Right atrium auricular region (tissue), 2 donors: ENCODE results near the gene CIDEA. TPM values are rescaled to one million over a fixed set of nuclear protein-coding genes. Genes with fewer than 3 reads are reported as not detected.

Experiments used
- DNase-seq: peaks from one replicate; pipeline ENCODE4 v3.0.0-alpha.2; 2019; ENCODE audit warnings: low spot score
- H3K27ac ChIP-seq, 2 donors: fragments of 200-600 bp; sonication (generic); 1 replicate in 1 of 2; 2 replicates in 1 of 2; pipeline ENCODE4 v1.5.1; 2016 to 2019
- H3K27me3 ChIP-seq, 2 donors: fragments of 200-600 bp; sonication (generic); one replicate each; pipeline versions ENCODE4 v1.5.1 to v1.6.0; 2017 to 2019
- H3K36me3 ChIP-seq: fragments of 200-600 bp; sonication (generic); one replicate; pipeline ENCODE4 v1.5.1; 2016
- H3K4me1 ChIP-seq, 2 donors: fragments of 200-600 bp; sonication (generic); one replicate each; pipeline versions ENCODE4 v1.5.1 to v1.6.0; 2017 to 2019
- H3K4me3 ChIP-seq, 2 donors: fragments of 200-600 bp; sonication (generic); 1 replicate in 1 of 2; 2 replicates in 1 of 2; pipeline ENCODE4 v1.5.1; 2017 to 2019; ENCODE audit warnings: mild to moderate bottlenecking in 1 of 2, moderate library complexity in 1 of 2
- H3K9me3 ChIP-seq, 2 donors: fragments of 200-600 bp; sonication (generic); one replicate each; pipeline ENCODE4 v1.5.1; 2019
- total RNA-seq, 2 donors: library from RNA; depleted of rRNA; stranded (reverse); fragments of >200 nt; gene quantifications; one replicate each; pipeline ENCODE4 v1.1.0, GENCODE V29; 2016
- TF ChIP-seq, protein P1 (sequence below), 2 donors: fragments of 200-600 bp; sonication (generic); IDR thresholded peaks; one replicate each; pipeline ENCODE4 v1.5.1; 2019; ENCODE audit warnings: antibody characterized with exemption in 2 of 2

Gene CIDEA
- total RNA-seq, 2 donors from 2014 or later = 0.82 to 3.9 TPM

GRCh38 chr18:12307701-12308385 is 53.7 kb downstream of the CIDEA start, which contains the start of gene TUBB6:
TSS of gene TUBB6 (plus strand) at chr18:12308241. CDS start at chr18:12308293, 52 bp downstream.
- Histone ChIP-seq H3K36me3 (peaks cover 24% of the 10 kb centered on the region), H3K9me3 (peaks cover 0 to 8% of the 10 kb centered on the region in 2 donors), H3K4me1 (peaks cover 0 to 37% of the 10 kb centered on the region in 2 donors), H3K27me3 (no peaks in the 10 kb centered on the region), H3K27ac (peak within 1 kb of the TSS; percentile 90 to 99), H3K4me3 (peak within 1 kb of the TSS; percentile 77 to 81)
- DNase-seq = peak; percentile 73
- TF ChIP-seq, protein P1, sequence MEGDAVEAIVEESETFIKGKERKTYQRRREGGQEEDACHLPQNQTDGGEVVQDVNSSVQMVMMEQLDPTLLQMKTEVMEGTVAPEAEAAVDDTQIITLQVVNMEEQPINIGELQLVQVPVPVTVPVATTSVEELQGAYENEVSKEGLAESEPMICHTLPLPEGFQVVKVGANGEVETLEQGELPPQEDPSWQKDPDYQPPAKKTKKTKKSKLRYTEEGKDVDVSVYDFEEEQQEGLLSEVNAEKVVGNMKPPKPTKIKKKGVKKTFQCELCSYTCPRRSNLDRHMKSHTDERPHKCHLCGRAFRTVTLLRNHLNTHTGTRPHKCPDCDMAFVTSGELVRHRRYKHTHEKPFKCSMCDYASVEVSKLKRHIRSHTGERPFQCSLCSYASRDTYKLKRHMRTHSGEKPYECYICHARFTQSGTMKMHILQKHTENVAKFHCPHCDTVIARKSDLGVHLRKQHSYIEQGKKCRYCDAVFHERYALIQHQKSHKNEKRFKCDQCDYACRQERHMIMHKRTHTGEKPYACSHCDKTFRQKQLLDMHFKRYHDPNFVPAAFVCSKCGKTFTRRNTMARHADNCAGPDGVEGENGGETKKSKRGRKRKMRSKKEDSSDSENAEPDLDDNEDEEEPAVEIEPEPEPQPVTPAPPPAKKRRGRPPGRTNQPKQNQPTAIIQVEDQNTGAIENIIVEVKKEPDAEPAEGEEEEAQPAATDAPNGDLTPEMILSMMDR (IDR thresholded peaks at IDR 0.05) = peak in 1 of 2 donors; percentile 26

DNA sequence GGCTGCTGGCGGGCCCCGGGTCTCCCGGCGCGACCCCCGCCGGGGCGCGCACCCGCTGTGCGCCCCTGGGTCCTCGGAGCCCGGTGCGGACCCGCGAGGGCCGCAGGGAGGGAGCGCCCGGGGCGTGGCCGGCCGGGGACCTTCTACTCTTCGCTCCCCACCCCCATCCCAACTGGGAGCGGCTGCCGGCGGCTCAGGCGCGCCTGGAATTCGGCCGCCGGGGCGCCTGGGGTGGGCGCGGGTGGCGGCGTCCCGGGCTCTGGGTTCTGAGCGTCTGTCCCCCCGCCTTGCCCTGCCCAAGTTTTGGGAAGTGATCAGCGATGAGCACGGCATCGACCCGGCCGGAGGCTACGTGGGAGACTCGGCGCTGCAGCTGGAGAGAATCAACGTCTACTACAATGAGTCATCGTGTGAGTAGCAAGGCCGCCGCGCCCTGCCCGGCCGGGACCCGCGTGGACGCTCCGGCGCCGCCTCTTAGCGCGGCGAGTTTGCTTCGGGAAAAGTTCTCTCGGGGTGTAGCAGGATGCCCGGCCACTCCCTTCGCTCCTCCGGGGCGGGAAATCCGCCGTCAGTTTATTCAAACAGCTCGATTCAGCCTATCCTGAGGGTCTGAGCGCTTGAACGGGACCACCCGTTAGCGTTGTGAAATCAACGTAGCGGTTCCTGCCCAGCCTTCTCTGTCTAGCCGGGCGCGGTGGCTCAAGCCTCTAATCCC is 54.4 kb downstream of the CIDEA start:
- Histone ChIP-seq H3K4me1 (peaks cover 0 to 44% of the 10 kb centered on the region in 2 donors), H3K36me3 (peaks cover 24% of the 10 kb centered on the region), H3K27me3 (no peaks in the 10 kb centered on the region), H3K27ac (peak overlapping the region; percentile 90 to 99), H3K4me3 (peak overlapping the region; percentile 77 to 81), H3K9me3 (peaks cover 0 to 8% of the 10 kb centered on the region in 2 donors)
- DNase-seq = peak; percentile 96
- TF ChIP-seq, protein P1 (IDR thresholded peaks at IDR 0.05) = no peak

GRCh38 chr18:12309683-12310198 is 55.6 kb downstream of the CIDEA start:
- H3K9me3 ChIP-seq = peaks cover 0 to 8% of the 10 kb centered on the region in 2 donors
- H3K27ac ChIP-seq = peak overlapping the region; percentile 90 to 99
- peaks cover 24% of the 10 kb centered on the region for H3K36me3 ChIP-seq
- TF ChIP-seq, protein P1 (IDR thresholded peaks at IDR 0.05) = no peak
- DNase-seq = peak; percentile 50
- H3K4me1 ChIP-seq = peaks cover 0 to 56% of the 10 kb centered on the region in 2 donors
- no peaks in the 10 kb centered on the region for H3K27me3 ChIP-seq
- H3K4me3 ChIP-seq = peak overlapping the region; percentile 77 to 81

- Histone ChIP-seq H3K9me3 (peaks cover 0 to 8% of the 10 kb centered on the region in 2 donors), H3K4me3 (no peak overlapping the region), H3K27ac (peak overlapping the region; percentile 90 to 99), H3K27me3 (no peaks in the 10 kb centered on the region), H3K4me1 (peaks cover 0 to 66% of the 10 kb centered on the region in 2 donors), H3K36me3 (peaks cover 24% of the 10 kb centered on the region)
- TF ChIP-seq, protein P1 (IDR thresholded peaks at IDR 0.05) = no peak
- DNase-seq = peak; percentile 48
Measured at GRCh38 chr18:12310762-12311161, 56.6 kb downstream of the CIDEA start.

GRCh38 chr18:12312976-12313375 is 58.8 kb downstream of the CIDEA start:
- peaks cover 0 to 8% of the 10 kb centered on the region in 2 donors for H3K9me3 ChIP-seq
- peaks cover 0 to 73% of the 10 kb centered on the region in 2 donors for H3K4me1 ChIP-seq
- H3K27ac ChIP-seq = peak overlapping the region; percentile 80 to 82
- H3K4me3 ChIP-seq = no peak overlapping the region
- DNase-seq = no peak
- no peaks in the 10 kb centered on the region for H3K27me3 ChIP-seq
- peaks cover 29% of the 10 kb centered on the region for H3K36me3 ChIP-seq
- TF ChIP-seq, protein P1 (IDR thresholded peaks at IDR 0.05) = no peak
